K562 (cell line): ENCODE results near the gene IDH2. TPM values are rescaled to one million over a fixed set of nuclear protein-coding genes. Genes with fewer than 3 reads are reported as not detected.

Source experiments
- FOXJ2 ChIP-seq: fragments of 200-800 bp; sonication (Bioruptor generic); IDR thresholded peaks from 2 replicates; pipeline ENCODE4 v1.6.1; 2016; ENCODE audit warnings: missing genetic modification characterization, missing compliant biosample characterization
- KAT8 ChIP-seq: fragments of 450-650 bp; IDR thresholded peaks from 2 replicates; pipeline ENCODE4 v1.6.1; 2016; ENCODE audit warnings: low read depth, mild to moderate bottlenecking
- MXI1 ChIP-seq: IDR thresholded peaks from 2 replicates; pipeline ENCODE4 v1.6.1; 2011; ENCODE audit warnings: low read depth, mild to moderate bottlenecking, improper control_type of control experiment, low read length
- NCOA6 ChIP-seq: fragments of 450-650 bp; IDR thresholded peaks from 2 replicates; pipeline ENCODE4 v1.6.1; 2017; ENCODE audit warnings: mild to moderate bottlenecking
- SMARCA4 ChIP-seq: fragments of 450-650 bp; IDR thresholded peaks from 2 replicates; pipeline ENCODE4 v1.6.1; 2016
- SRSF7 ChIP-seq: fragments of 200-400 bp; formaldehyde crosslinking; optimal IDR thresholded peaks from 2 replicates; pipeline ENCODE3; 2017; ENCODE audit warnings: mild to moderate bottlenecking, low read depth, low read length
- TEAD1 ChIP-seq, 2 experiments: fragments of 450-650 bp in 1 of 2; sonication (generic) in 1 of 2; formaldehyde crosslinking; IDR thresholded peaks; 2 replicates each; pipeline versions ENCODE4 v1.4.0 to v1.8.0; 2020 to 2022; ENCODE audit warnings: mild to moderate bottlenecking in 2 of 2, missing genetic modification reagents in 1 of 2
- ZC3H4 ChIP-seq: sonication (generic); formaldehyde crosslinking; IDR thresholded peaks from 2 replicates; pipeline ENCODE4 v1.9.0; 2021; ENCODE audit warnings: missing genetic modification reagents, borderline replicate concordance
- ZFP36 ChIP-seq: fragments of 150-350 bp; IDR thresholded peaks from 2 replicates; pipeline ENCODE4 v1.6.1; 2018; ENCODE audit warnings: low read length, low read depth; ENCODE audit not compliant: partially characterized antibody
- ZNF143 ChIP-seq: sonication (generic); formaldehyde crosslinking; IDR thresholded peaks from 2 replicates; pipeline ENCODE4 v1.9.0; 2022; ENCODE audit warnings: mild to moderate bottlenecking, missing genetic modification reagents
- ZNF23 ChIP-seq: fragments of 250-450 bp; sonication (Bioruptor Pico); IDR thresholded peaks from 2 replicates; pipeline ENCODE4 v1.4.0; 2020; ENCODE audit warnings: mild to moderate bottlenecking
- ZNF232 ChIP-seq: sonication (generic); formaldehyde crosslinking; IDR thresholded peaks from 2 replicates; pipeline ENCODE4 v1.8.0; 2022; ENCODE audit warnings: mild to moderate bottlenecking, missing genetic modification reagents
- ZNF311 ChIP-seq: fragments of 250-450 bp; sonication (Bioruptor Pico); IDR thresholded peaks from 2 replicates; pipeline ENCODE4 v1.4.0; 2020; ENCODE audit warnings: mild to moderate bottlenecking, moderate library complexity
- ZNF444 ChIP-seq: fragments of 250-450 bp; sonication (Bioruptor Pico); IDR thresholded peaks from 2 replicates; pipeline ENCODE4 v1.4.0; 2020; ENCODE audit warnings: mild to moderate bottlenecking, moderate library complexity
- ZNF668 ChIP-seq: fragments of 250-450 bp; sonication (Bioruptor Pico); IDR thresholded peaks from 2 replicates; pipeline ENCODE4 v1.8.0; 2022; ENCODE audit warnings: mild to moderate bottlenecking, inconsistent platforms
- polyA plus RNA-seq, 8 experiments: library from polyadenylated mRNA; depleted of rRNA in 4 of 8; stranded (reverse) in 5 of 8; unstranded in 3 of 8; fragments of >200 nt; fragmentation: Nextera tagmentation in 2 of 8; fragmentation: Illumina TruSeq in 1 of 8; extraction: Ambion mirVana in 2 of 8; extraction: Trizol in 1 of 8; gene quantifications; 2 replicates each; pipeline versions ENCODE4 v1.2.1 to v1.2.3, GENCODE V29; 2011 to 2014; ENCODE audit warnings: inconsistent platforms in 1 of 8, missing spikeins in 1 of 8
- total RNA-seq, 7 experiments: library from RNA; depleted of rRNA in 6 of 7; stranded (reverse); fragments of >200 nt in 6 of 7; fragmentation: Illumina TruSeq in 2 of 7; extraction: Trizol in 2 of 7; gene quantifications; 2 replicates each; pipeline versions ENCODE4 v1.2.1 to v1.2.3, GENCODE V29; 2011 to 2021; ENCODE audit warnings: low replicate concordance in 1 of 7
- TF ChIP-seq, protein P1 (sequence below): fragments of 250-450 bp; sonication (Bioruptor Pico); IDR thresholded peaks from 2 replicates; pipeline ENCODE4 v1.8.0; 2022; ENCODE audit warnings: moderate library complexity, mild to moderate bottlenecking, inconsistent platforms
- TF ChIP-seq, protein P2 (sequence below): fragments of 450-650 bp; IDR thresholded peaks from 2 replicates; pipeline ENCODE4 v1.6.1; 2016; ENCODE audit warnings: borderline replicate concordance
- TF ChIP-seq, protein P3 (sequence below), 2 experiments: fragments of 450-650 bp; IDR thresholded peaks; 2 replicates each; pipeline ENCODE4 v1.6.1; 2016; ENCODE audit warnings: mild to moderate bottlenecking in 2 of 2, borderline replicate concordance in 1 of 2, low read depth in 1 of 2, moderate library complexity in 1 of 2

The IDH2 gene
- total and polyA plus RNA-seq, 9 of the 15 experiments (the other 6 are each of a cell fraction or from before 2014, with no cell fraction given) = 0.70 to 99.9 (median 59.2) TPM

DNA sequence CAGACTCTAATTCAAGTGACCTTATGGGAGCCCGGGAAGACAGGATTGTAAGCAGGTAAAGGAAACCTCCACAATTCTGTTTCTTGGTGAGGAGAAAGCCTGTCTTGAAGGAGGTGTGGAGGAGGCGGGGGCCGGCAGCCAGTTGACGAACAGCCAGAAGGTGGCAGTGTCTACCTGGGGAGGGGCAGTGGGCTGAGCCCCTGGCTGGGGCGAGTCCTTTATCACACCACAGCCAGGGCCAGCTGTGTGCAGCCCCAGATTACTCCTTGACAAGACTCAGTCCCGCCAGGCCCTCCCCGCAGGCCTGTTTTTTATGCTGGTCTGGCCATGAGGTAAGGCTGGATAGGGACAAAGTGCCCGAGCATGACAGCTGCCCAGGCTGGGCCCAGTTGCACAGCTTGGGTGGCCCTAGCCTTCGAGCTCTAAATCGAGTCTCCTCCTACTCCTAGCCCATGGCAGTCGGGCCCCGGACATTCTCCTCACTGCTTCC lies 40.9 kb upstream of the IDH2 start (continued):
- TF ChIP-seq TEAD1 (CRISPR knock-in tag; IDR thresholded peaks at IDR 0.05) (peak in 1 of 2 experiments; percentile 39; a peak in 2 of 4 replicates), ZNF311 (CRISPR knock-in tag) (no peak), SRSF7 (no peak), ZNF668 (0 out of 2 replicates have a peak, but pooled peaks have one; percentile 12), FOXJ2 (tag) (no peak), MXI1 (peak; percentile 81), ZNF232 (CRISPR knock-in tag) (no peak), ZNF143 (no peak), ZC3H4 (no peak), ZNF23 (CRISPR knock-in tag) (no peak), NCOA6 (no peak), ZFP36 (peak; percentile 50), KAT8 (no peak), SMARCA4 (peak; percentile 83), ZNF444 (CRISPR knock-in tag) (no peak)
- TF ChIP-seq, protein P1, sequence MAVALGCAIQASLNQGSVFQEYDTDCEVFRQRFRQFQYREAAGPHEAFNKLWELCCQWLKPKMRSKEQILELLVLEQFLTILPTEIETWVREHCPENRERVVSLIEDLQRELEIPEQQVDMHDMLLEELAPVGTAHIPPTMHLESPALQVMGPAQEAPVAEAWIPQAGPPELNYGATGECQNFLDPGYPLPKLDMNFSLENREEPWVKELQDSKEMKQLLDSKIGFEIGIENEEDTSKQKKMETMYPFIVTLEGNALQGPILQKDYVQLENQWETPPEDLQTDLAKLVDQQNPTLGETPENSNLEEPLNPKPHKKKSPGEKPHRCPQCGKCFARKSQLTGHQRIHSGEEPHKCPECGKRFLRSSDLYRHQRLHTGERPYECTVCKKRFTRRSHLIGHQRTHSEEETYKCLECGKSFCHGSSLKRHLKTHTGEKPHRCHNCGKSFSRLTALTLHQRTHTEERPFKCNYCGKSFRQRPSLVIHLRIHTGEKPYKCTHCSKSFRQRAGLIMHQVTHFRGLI (CRISPR knock-in tag) = peak; percentile 93; the same call in 1 of the 2 replicates
- TF ChIP-seq, protein P2, sequence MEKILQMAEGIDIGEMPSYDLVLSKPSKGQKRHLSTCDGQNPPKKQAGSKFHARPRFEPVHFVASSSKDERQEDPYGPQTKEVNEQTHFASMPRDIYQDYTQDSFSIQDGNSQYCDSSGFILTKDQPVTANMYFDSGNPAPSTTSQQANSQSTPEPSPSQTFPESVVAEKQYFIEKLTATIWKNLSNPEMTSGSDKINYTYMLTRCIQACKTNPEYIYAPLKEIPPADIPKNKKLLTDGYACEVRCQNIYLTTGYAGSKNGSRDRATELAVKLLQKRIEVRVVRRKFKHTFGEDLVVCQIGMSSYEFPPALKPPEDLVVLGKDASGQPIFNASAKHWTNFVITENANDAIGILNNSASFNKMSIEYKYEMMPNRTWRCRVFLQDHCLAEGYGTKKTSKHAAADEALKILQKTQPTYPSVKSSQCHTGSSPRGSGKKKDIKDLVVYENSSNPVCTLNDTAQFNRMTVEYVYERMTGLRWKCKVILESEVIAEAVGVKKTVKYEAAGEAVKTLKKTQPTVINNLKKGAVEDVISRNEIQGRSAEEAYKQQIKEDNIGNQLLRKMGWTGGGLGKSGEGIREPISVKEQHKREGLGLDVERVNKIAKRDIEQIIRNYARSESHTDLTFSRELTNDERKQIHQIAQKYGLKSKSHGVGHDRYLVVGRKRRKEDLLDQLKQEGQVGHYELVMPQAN = 0 out of 2 replicates have a peak, but pooled peaks have one; percentile 53
- TF ChIP-seq, protein P3, sequence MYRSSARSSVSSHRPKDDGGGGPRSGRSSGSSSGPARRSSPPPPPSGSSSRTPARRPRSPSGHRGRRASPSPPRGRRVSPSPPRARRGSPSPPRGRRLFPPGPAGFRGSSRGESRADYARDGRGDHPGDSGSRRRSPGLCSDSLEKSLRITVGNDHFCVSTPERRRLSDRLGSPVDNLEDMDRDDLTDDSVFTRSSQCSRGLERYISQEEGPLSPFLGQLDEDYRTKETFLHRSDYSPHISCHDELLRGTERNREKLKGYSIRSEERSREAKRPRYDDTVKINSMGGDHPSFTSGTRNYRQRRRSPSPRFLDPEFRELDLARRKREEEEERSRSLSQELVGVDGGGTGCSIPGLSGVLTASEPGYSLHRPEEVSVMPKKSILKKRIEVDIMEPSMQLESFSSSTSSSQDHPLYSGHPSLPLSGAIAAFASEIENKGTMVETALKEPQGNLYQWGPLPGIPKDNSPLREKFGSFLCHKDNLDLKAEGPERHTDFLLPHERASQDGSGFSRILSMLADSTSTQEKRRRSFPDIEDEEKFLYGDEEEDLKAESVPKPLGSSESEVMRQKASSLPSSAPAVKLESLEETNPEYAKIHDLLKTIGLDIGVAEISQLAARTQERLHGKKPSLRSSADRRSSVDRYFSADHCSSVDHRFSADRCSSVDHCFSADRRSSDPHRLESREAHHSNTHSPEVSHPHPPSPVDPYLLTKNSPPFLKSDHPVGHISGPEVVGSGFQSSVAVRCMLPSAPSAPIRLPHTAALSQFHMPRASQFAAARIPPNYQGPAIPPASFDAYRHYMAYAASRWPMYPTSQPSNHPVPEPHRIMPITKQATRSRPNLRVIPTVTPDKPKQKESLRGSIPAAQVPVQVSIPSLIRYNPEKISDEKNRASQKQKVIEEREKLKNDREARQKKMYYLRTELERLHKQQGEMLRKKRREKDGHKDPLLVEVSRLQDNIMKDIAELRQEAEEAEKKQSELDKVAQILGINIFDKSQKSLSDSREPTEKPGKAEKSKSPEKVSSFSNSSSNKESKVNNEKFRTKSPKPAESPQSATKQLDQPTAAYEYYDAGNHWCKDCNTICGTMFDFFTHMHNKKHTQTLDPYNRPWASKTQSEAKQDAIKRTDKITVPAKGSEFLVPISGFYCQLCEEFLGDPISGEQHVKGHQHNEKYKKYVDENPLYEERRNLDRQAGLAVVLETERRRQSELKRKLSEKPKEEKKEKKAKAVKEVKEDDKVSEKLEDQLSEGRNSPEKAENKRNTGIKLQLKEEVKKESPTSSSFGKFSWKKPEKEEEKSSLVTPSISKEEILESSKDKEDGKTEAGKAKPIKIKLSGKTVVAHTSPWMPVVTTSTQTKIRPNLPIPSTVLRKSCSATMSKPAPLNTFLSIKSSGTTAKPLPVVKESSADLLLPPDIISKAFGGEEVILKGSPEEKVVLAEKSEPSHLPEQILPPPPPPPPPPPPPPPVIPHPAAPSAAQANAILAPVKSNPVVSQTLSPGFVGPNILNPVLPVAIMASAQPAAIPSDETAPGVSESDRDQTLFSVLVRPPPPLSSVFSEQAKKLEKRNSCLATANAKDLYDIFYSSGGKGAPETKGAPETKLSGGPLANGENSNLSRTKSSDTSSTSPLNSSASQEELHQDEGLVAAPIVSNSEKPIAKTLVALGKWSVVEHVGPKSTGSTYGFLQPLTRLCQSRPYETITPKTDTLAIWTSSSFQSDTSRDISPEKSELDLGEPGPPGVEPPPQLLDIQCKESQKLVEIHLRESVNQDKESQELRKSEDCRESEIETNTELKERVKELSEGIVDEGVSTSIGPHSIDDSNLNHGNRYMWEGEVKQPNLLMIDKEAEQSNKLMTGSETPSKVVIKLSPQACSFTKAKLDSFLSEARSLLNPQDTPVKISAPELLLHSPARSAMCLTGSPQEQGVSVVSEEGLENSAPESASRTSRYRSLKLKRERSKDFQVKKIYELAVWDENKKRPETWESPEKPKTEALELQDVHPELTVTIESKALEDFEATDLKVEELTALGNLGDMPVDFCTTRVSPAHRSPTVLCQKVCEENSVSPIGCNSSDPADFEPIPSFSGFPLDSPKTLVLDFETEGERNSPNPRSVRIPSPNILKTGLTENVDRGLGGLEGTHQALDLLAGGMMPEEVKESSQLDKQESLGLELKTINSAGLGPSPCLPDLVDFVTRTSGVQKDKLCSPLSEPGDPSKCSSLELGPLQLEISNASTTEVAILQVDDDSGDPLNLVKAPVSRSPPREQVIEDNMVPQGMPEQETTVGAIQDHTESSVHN (IDR thresholded peaks at IDR 0.05; ENCODE audit: borderline replicate concordance in 1 of 2, low read depth in 1 of 2) = no peak
